ENCODE data around the gene COL25A1.

- TF ChIP-seq POLR2AphosphoS5 (IDR thresholded peaks at IDR 0.05; ENCODE audit: borderline replicate concordance, low read depth, low read length) (no peak), EZH2 (IDR thresholded peaks at IDR 0.05) (no peak)
Measured at GRCh38 chr4:108787106-108787505, 515.4 kb downstream of the COL25A1 start.
